22Rv1 (cell line): ENCODE results near the gene KRTAP9-2.

ENCODE experiments used
- CTCF ChIP-seq: fragments of 450-650 bp; IDR thresholded peaks from 2 replicates; pipeline ENCODE4 v1.5.1; 2017; ENCODE audit warnings: mild to moderate bottlenecking
- ZFX ChIP-seq: fragments of 450-650 bp; IDR thresholded peaks from 2 replicates; pipeline ENCODE4 v1.6.1; 2017; ENCODE audit warnings: antibody characterized with exemption, borderline replicate concordance

GRCh38 chr17:41267711-41268110 lies 41.3 kb downstream of the KRTAP9-2 start:
- TF ChIP-seq CTCF (no peak), ZFX (no peak)
